Keratinocyte (primary cell): ENCODE data around the gene HSPB9. TPM values are rescaled to one million over a fixed set of nuclear protein-coding genes. Genes with fewer than 3 reads are reported as not detected.

Experiments
- DNase-seq: peaks from one replicate; pipeline ENCODE4 v3.0.0-alpha.2; 2011; ENCODE audit warnings: low read depth, missing footprints, low spot score
- FAIRE-seq: peaks from 2 replicates; lab custom pipeline; 2011; peaks lifted over from hg19 to GRCh38; lab: Jason Lieb, UNC
- H2AFZ ChIP-seq: 2 replicates; pipeline ENCODE4 v1.6.0; 2012; ENCODE audit warnings: low read length, control low read depth, inconsistent platforms; ENCODE audit not compliant: control insufficient read depth
- H3K27ac ChIP-seq: 2 replicates; pipeline ENCODE4 v1.5.1; 2011; ENCODE audit warnings: low read length; ENCODE audit not compliant: control insufficient read depth, insufficient read depth
- H3K27me3 ChIP-seq: 3 replicates; pipeline ENCODE4 v1.6.0; 2011; ENCODE audit warnings: low read length; ENCODE audit not compliant: control insufficient read depth, insufficient read depth; ENCODE audit errors: extremely low read depth
- H3K36me3 ChIP-seq, 2 experiments: 2 replicates in 1 of 2; 3 replicates in 1 of 2; pipeline ENCODE4 v1.5.1; 2011; ENCODE audit warnings: low read length in 2 of 2, mild to moderate bottlenecking in 1 of 2; ENCODE audit not compliant: control insufficient read depth in 2 of 2, insufficient read depth in 2 of 2; ENCODE audit errors: extremely low read depth in 1 of 2
- H3K4me1 ChIP-seq: 3 replicates; pipeline ENCODE4 v1.5.1; 2011; ENCODE audit warnings: low read length; ENCODE audit not compliant: control insufficient read depth, insufficient read depth; ENCODE audit errors: extremely low read depth
- H3K4me2 ChIP-seq: 3 replicates; pipeline ENCODE4 v1.6.0; 2011; ENCODE audit warnings: low read depth, low read length; ENCODE audit not compliant: control insufficient read depth, insufficient read depth; ENCODE audit errors: extremely low read depth
- H3K4me3 ChIP-seq, 3 experiments: fragments of 200-600 bp in 1 of 3; sonication (generic) in 1 of 3; 2 replicates in 2 of 3; 3 replicates in 1 of 3; pipeline ENCODE4 v1.5.1; 2011 to 2016; ENCODE audit warnings: low read length in 3 of 3, mild to moderate bottlenecking in 3 of 3, control low read depth in 2 of 3, inconsistent platforms in 1 of 3, low read depth in 1 of 3, mixed read lengths in 1 of 3, mixed run types in 1 of 3, moderate library complexity in 1 of 3; ENCODE audit not compliant: control insufficient read depth in 2 of 3, insufficient read depth in 2 of 3; ENCODE audit errors: extremely low read depth in 1 of 3
- H3K79me2 ChIP-seq: 2 replicates; pipeline ENCODE4 v1.6.0; 2012; ENCODE audit warnings: low read length; ENCODE audit not compliant: control insufficient read depth, insufficient read depth
- H3K9ac ChIP-seq: 3 replicates; pipeline ENCODE4 v1.6.0; 2011; ENCODE audit warnings: low read length; ENCODE audit not compliant: control insufficient read depth, insufficient read depth; ENCODE audit errors: extremely low read depth
- H3K9me1 ChIP-seq: 3 replicates; pipeline ENCODE4 v1.6.0; 2011; ENCODE audit warnings: low read length; ENCODE audit not compliant: control insufficient read depth, insufficient read depth; ENCODE audit errors: extremely low read depth
- H3K9me3 ChIP-seq: 2 replicates; pipeline ENCODE4 v1.5.1; 2012; ENCODE audit warnings: low read depth, low read length; ENCODE audit not compliant: control insufficient read depth
- H4K20me1 ChIP-seq: 3 replicates; pipeline ENCODE4 v1.6.0; 2011; ENCODE audit warnings: low read length; ENCODE audit not compliant: control insufficient read depth, insufficient read depth; ENCODE audit errors: extremely low read depth
- EZH2 ChIP-seq: IDR thresholded peaks from one replicate; pipeline ENCODE4 v1.6.1; 2012; ENCODE audit warnings: inconsistent platforms, mild to moderate bottlenecking, low read length, moderate library complexity
- dilution Hi-C: fragments of 300-500 bp; cut with MboI; formaldehyde crosslinking; loops from one replicate; pipeline ENCODE4 v1.7.0; 2020; ENCODE audit warnings: low sequenced_read_pairs; ENCODE audit not compliant: extremely low pct_ligation_motif_present
- polyA plus RNA-seq, 5 experiments: library from polyadenylated mRNA; depleted of rRNA in 3 of 5; stranded (reverse) in 3 of 5; stranded (forward) in 1 of 5; unstranded in 1 of 5; fragments of >200 nt; gene quantifications; 1 replicate in 1 of 5; 2 replicates in 3 of 5; 3 replicates in 1 of 5; pipeline versions ENCODE4 v1.2.1 to v1.2.3, GENCODE V29; 2011 to 2012; ENCODE audit warnings: missing spikeins in 2 of 5, low read depth in 1 of 5, low replicate concordance in 1 of 5
- TF ChIP-seq, protein P1 (sequence below), 3 experiments: IDR thresholded peaks in 1 of 3; conservative IDR thresholded peaks in 1 of 3; optimal IDR thresholded peaks in 1 of 3; 2 replicates in 2 of 3; 3 replicates in 1 of 3; pipeline versions ENCODE3 to v1.5.1; 2011; ENCODE audit warnings: low read length in 3 of 3, mild to moderate bottlenecking in 3 of 3, moderate library complexity in 2 of 3, control low read depth in 1 of 3, inconsistent platforms in 1 of 3; ENCODE audit not compliant: insufficient read depth in 2 of 3; ENCODE audit errors: extremely low read depth in 1 of 3

The HSPB9 gene
- polyA plus RNA-seq, 1 donor (not counting 4 experiments of a cell fraction or from before 2014, with no cell fraction given): not detected

DNA sequence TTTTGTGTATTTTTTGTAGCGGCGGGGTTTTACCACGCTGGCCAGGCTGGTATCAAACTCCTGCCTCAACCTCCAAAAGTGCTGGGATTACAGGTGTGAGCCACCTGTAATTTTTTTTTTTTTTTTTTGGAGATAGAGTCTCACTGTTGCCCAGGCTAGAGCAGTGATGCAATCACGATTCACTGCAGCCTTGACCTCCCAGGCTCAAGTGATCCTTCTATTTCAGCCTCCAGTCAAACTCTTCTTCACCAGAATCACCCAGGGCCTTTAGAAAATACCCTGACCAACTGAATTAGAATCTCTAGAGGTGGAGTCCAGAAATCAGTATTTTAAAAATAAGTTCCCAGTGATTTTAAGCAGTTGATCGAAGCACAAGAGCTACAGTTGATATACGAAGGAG, 12.5 kb downstream of the HSPB9 start:
- peaks cover 4% of the 10 kb centered on the region for H3K9me1 ChIP-seq
- TF ChIP-seq, protein P1, sequence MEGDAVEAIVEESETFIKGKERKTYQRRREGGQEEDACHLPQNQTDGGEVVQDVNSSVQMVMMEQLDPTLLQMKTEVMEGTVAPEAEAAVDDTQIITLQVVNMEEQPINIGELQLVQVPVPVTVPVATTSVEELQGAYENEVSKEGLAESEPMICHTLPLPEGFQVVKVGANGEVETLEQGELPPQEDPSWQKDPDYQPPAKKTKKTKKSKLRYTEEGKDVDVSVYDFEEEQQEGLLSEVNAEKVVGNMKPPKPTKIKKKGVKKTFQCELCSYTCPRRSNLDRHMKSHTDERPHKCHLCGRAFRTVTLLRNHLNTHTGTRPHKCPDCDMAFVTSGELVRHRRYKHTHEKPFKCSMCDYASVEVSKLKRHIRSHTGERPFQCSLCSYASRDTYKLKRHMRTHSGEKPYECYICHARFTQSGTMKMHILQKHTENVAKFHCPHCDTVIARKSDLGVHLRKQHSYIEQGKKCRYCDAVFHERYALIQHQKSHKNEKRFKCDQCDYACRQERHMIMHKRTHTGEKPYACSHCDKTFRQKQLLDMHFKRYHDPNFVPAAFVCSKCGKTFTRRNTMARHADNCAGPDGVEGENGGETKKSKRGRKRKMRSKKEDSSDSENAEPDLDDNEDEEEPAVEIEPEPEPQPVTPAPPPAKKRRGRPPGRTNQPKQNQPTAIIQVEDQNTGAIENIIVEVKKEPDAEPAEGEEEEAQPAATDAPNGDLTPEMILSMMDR (optimal IDR thresholded peaks at IDR 0.05 in 1 of 3, IDR thresholded peaks at IDR 0.05 in 1 of 3, conservative IDR thresholded peaks at IDR 0.05 in 1 of 3; ENCODE audit: extremely low read depth in 1 of 3, insufficient read depth in 2 of 3, low read length in 3 of 3): no peak
- no peak for TF ChIP-seq EZH2

DNA sequence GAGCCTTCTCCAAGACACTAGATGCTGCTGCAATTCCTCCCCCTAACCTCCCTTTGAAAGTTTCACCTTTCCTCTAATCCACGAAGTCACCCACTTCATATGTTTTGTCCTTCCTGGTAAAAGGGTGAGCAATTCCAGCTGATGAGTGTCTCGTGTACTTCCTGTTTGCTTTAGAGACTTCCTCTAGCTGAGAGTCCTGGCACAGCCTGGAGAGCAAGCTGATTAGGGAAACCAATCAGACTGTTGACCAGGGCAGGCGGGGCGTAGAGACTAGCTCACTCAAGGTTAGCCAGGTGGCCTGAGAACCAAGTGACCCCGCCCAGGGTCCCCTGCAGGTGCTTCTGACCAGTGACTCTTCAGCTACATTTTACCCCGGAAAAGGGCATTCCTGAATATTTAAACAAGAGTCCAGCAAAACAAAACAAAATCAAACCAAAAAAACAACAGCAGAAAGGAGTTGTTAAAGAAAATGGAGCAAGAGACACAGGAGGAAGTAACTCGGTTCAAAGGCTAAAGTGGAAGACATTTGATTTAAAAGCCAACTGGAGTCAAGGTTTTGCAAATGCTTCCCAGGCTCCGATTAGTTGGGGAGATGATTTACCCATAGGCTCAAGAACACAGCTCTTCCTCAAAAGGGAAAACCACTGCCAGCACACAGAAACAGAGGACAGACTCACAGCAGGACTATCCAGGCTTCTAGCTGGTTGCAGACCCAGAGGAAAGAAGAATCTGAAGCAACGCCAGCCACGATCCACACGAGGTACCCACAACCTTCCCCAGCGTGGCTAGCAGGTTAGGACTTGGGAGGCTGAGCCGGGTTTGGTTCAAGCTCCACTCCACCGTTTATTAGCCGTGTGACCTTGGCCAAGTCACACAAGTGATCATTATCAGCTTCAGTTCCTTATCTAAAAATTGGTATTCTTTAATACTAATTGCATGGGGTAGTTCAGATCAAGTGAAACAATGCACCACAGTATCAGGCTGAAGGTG, 13.4 kb downstream of the HSPB9 start:
- peaks cover 26% of the 10 kb centered on the region for H4K20me1 ChIP-seq
- DNase-seq: no peak
- H3K36me3 ChIP-seq: peaks cover 16 to 30% of the 10 kb centered on the region in 2 experiments

More for the DNA sequence above, 12.5 kb downstream of the HSPB9 start:
- H3K36me3 ChIP-seq: peaks cover 20 to 38% of the 10 kb centered on the region in 2 experiments
- no peak overlapping the region for H3K4me2 ChIP-seq
- peaks cover 21% of the 10 kb centered on the region for H3K4me1 ChIP-seq
- dilution Hi-C loops: no loop called here
- H4K20me1 ChIP-seq: peaks cover 31% of the 10 kb centered on the region
- DNase-seq: no peak
- peaks cover 89% of the 10 kb centered on the region for H3K79me2 ChIP-seq
- no peak overlapping the region for H3K9ac ChIP-seq
- no peak for FAIRE-seq
- no peak overlapping the region for H2AFZ ChIP-seq
- H3K27me3 ChIP-seq: no peaks in the 10 kb centered on the region
- H3K27ac ChIP-seq: peak overlapping the region; percentile 24
- no peak overlapping the region for H3K4me3 ChIP-seq
- no peaks in the 10 kb centered on the region for H3K9me3 ChIP-seq

More for the DNA sequence above, 13.4 kb downstream of the HSPB9 start:
- Histone ChIP-seq H3K9me3 (no peaks in the 10 kb centered on the region), H3K27ac (peak overlapping the region; percentile 24), H3K27me3 (no peaks in the 10 kb centered on the region), H3K9ac (no peak overlapping the region), H3K79me2 (peaks cover 87% of the 10 kb centered on the region), H3K9me1 (peaks cover 4% of the 10 kb centered on the region), H3K4me1 (peaks cover 21% of the 10 kb centered on the region), H3K4me2 (no peak overlapping the region), H2AFZ (no peak overlapping the region), H3K4me3 (no peak overlapping the region)
- dilution Hi-C loops: no loop called here
- peak; percentile 67 for FAIRE-seq
- no peak for TF ChIP-seq EZH2
- TF ChIP-seq, protein P1 (optimal IDR thresholded peaks at IDR 0.05 in 1 of 3, IDR thresholded peaks at IDR 0.05 in 1 of 3, conservative IDR thresholded peaks at IDR 0.05 in 1 of 3; ENCODE audit: extremely low read depth in 1 of 3, insufficient read depth in 2 of 3, low read length in 3 of 3): no peak
